Measurements from ENCODE around the gene ASB18. TPM values are rescaled to one million over a fixed set of nuclear protein-coding genes. Genes with fewer than 3 reads are reported as not detected.
A peak's percentile ranks its signal among the peaks of the same experiment; 100 is the strongest.

The ASB18 gene
- total and polyA plus RNA-seq, 10 donors, result not detected

DNA sequence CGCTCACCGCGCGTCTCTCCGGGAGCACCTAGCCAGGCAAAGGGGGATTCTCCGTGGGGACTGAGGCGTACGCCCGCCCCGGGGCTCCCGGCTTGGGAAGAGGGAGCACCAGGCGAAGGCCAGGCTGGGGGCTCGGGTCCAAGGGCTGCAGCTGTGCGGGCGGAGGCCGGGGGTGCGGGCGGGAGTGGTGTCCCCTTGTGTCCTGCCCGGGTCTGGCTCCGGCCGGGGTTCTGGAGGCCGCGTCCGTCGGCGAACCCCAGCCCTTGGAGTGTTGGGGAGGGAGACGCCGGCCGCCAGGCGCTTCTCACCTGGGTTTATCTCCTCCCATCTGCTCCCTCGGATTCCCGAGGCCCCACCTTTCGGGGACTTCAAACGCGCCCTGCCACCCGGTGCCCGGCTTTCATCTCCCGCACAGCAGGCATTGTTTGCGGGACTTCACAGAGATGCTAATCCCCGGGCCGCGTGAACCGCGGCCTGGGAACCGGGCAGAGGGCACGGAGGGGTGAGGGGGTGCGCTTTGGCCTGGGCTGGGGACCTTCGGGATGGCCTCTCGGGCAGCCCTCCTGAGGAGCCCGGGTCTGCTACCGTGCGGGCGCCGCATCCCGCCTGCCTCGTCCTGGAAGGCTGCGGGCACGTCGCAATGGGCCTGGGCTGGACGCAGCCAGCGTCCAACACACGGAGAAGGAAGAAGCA, 91.0 kb downstream of the ASB18 start:
- WGBS, 5 donors, result 0 to 7% (median 4%) methylated on average over 3 to 62 of the region's 62 CpGs
- TF ChIP-seq POLR2AphosphoS5 (IDR thresholded peaks at IDR 0.05) (no peak), POLR2A (IDR thresholded peaks at IDR 0.05) (no peak)
- TF ChIP-seq, protein P1, sequence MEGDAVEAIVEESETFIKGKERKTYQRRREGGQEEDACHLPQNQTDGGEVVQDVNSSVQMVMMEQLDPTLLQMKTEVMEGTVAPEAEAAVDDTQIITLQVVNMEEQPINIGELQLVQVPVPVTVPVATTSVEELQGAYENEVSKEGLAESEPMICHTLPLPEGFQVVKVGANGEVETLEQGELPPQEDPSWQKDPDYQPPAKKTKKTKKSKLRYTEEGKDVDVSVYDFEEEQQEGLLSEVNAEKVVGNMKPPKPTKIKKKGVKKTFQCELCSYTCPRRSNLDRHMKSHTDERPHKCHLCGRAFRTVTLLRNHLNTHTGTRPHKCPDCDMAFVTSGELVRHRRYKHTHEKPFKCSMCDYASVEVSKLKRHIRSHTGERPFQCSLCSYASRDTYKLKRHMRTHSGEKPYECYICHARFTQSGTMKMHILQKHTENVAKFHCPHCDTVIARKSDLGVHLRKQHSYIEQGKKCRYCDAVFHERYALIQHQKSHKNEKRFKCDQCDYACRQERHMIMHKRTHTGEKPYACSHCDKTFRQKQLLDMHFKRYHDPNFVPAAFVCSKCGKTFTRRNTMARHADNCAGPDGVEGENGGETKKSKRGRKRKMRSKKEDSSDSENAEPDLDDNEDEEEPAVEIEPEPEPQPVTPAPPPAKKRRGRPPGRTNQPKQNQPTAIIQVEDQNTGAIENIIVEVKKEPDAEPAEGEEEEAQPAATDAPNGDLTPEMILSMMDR (IDR thresholded peaks at IDR 0.05 in 8 of 11, conservative IDR thresholded peaks at IDR 0.05 in 3 of 11), result no peak
- Histone ChIP-seq H3K27me3 (replicated peaks in 1 of 7) (peaks cover 0 to 100% (median 95%) of the 10 kb centered on the region in 7 donors), H3K36me3 (no peaks in the 10 kb centered on the region), H3K4me1 (peaks cover 0 to 43% (median 19%) of the 10 kb centered on the region in 6 donors), H3K4me3 (no peak overlapping the region), H3K27ac (no peak overlapping the region), H3K9me3 (peaks cover 0 to 6% (median 0%) of the 10 kb centered on the region in 8 donors)
- peak; percentile 71 for DNase-seq
- intact Hi-C loops (cut with DNase I; ENCODE audit: low total_unique reads), result no loop called here

DNA sequence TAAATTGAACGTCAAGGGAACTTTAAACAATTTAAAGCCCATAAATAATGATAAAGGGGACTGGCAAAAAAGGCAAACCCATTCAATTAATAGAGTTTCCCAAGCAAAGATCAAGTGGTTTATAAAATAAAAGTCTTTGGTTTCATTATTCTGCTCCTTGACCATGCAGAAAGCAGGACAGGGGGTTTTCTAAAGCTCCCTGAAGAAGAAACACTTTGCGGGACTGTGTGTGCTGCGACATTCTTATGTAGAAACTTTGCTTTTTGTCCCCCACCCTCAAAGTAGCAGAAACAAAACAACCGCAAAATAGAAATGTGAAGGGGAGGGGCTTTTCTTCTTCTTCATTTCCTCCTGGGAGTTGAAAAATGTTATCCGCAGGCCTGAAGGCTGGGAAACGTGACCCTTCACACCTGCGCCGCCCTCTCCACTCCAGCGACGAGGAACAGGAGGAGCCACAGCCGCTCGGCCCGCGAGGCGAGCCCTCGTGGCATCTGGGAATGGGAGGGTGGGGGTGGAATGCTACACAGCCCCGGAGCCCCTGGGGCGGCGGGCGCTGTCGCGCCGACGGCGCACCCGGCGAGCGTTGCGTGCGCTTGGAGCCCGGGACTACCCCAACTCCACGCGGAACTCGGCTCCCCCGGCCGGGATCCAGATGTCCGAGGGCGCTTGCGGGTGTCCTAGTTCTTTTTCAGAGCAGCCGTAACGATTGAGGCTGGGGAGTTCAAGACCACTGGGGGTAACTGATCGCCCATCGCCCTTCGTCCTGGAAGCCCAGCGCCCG, 91.8 kb downstream of the ASB18 start:
- WGBS, 5 donors, result 6 to 8% (median 7%) methylated on average over 17 to 46 of the region's 46 CpGs

DNA sequence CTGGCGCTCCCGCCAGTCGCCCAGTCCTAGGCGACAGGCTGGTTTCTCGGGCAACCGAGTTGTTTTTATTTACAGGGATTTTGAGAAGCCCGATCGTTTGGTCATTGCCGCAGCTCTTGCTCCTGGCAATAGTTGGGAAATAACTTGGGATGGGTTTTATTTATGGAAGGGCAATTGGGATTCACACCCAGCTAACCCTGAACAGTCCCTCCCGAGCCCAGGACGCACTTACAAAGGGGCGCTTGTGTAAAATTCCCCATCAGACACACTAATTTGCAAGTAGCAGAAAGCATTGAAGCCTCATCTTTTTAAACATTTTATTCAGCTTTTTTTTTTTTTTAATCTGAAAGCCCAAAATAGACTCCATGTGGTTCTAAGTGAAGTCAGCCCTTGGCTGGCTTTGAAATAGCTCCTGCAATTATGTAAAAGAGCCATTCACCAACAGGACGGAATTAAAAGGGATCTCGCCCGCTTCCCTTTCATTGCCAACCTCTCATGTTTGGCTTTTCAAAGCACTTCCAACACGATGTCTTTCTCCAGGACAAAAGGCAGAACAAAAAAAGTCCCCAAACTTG, 92.4 kb downstream of the ASB18 start:
- Histone ChIP-seq H3K27ac (no peak overlapping the region), H3K4me1 (peaks cover 0 to 51% (median 28%) of the 10 kb centered on the region in 6 donors), H3K9me3 (peaks cover 0 to 9% (median 0%) of the 10 kb centered on the region in 8 donors), H3K27me3 (replicated peaks in 1 of 7) (peaks cover 0 to 100% (median 95%) of the 10 kb centered on the region in 7 donors), H3K4me3 (no peak overlapping the region), H3K36me3 (no peaks in the 10 kb centered on the region)
- TF ChIP-seq, protein P1 (IDR thresholded peaks at IDR 0.05 in 8 of 11, conservative IDR thresholded peaks at IDR 0.05 in 3 of 11), result no peak
- 8 to 13% (median 9%) methylated on average over 16 of the region's 16 CpGs for WGBS, 5 donors
- no peak for DNase-seq
- intact Hi-C loops (cut with DNase I; ENCODE audit: low total_unique reads), result no loop called here

More for the DNA sequence above, 91.8 kb downstream of the ASB18 start:
- H3K4me1 ChIP-seq, result peaks cover 0 to 44% (median 21%) of the 10 kb centered on the region in 6 donors
- peaks cover 0 to 100% (median 95%) of the 10 kb centered on the region in 7 donors for H3K27me3 ChIP-seq (replicated peaks in 1 of 7)
- no peak overlapping the region for H3K4me3 ChIP-seq
- H3K9me3 ChIP-seq, result peaks cover 0 to 9% (median 0%) of the 10 kb centered on the region in 8 donors
- no peak for DNase-seq
- no peak overlapping the region for H3K27ac ChIP-seq
- no peaks in the 10 kb centered on the region for H3K36me3 ChIP-seq
- TF ChIP-seq, protein P1 (IDR thresholded peaks at IDR 0.05 in 8 of 11, conservative IDR thresholded peaks at IDR 0.05 in 3 of 11), result no peak
- TF ChIP-seq POLR2A (IDR thresholded peaks at IDR 0.05), result no peak
- no peak for TF ChIP-seq POLR2AphosphoS5 (IDR thresholded peaks at IDR 0.05)
- intact Hi-C loops (cut with DNase I; ENCODE audit: low total_unique reads), result no loop called here
